ENCODE measurements around the gene GALNT2. TPM values are rescaled to one million over a fixed set of nuclear protein-coding genes. Genes with fewer than 3 reads are reported as not detected.

Gene GALNT2
- total RNA-seq, 1 donor from 2014 or later, result 62.8 TPM

- FAIRE-seq (no peak), DNase-seq (ENCODE audit: low spot score in 2 of 2) (no peak)
These were observed 254.8 kb downstream of the GALNT2 start for GRCh38 chr1:230321741-230322420.

- DNase-seq (ENCODE audit: low spot score in 2 of 2), result no peak
- no peak for FAIRE-seq
These were observed 255.4 kb downstream of the GALNT2 start for GRCh38 chr1:230322421-230322756.

- no peak for FAIRE-seq
- no peak for DNase-seq (ENCODE audit: low spot score in 2 of 2)
These were observed 256.0 kb downstream of the GALNT2 start for GRCh38 chr1:230322967-230323547.

- no peak for DNase-seq (ENCODE audit: low spot score in 2 of 2)
- FAIRE-seq, result no peak
These were observed 256.6 kb downstream of the GALNT2 start for GRCh38 chr1:230323686-230324085.

- DNase-seq (ENCODE audit: low spot score in 2 of 2) (no peak), FAIRE-seq (no peak)
These were observed 260.2 kb downstream of the GALNT2 start for GRCh38 chr1:230326971-230327891.

- DNase-seq (ENCODE audit: low spot score in 2 of 2), result no peak
- FAIRE-seq, result no peak
These were observed 260.9 kb downstream of the GALNT2 start for GRCh38 chr1:230327892-230328284.

- DNase-seq (ENCODE audit: low spot score in 2 of 2), result no peak
- FAIRE-seq, result no peak
These were observed 261.4 kb downstream of the GALNT2 start for GRCh38 chr1:230328342-230329015.

GRCh38 chr1:230330157-230330556 is 263.1 kb downstream of the GALNT2 start:
- DNase-seq (ENCODE audit: low spot score in 2 of 2) (no peak), FAIRE-seq (no peak)
